KMS-11 (cell line): ENCODE data around the gene SLC22A12.

Experiments used
- H2AFZ ChIP-seq: fragments of 200-600 bp; sonication (generic); 2 replicates; pipeline ENCODE4 v1.6.1; 2016; ENCODE audit warnings: antibody characterized with exemption, mixed run types, low read depth
- H3K27ac ChIP-seq: fragments of 200-600 bp; sonication (generic); 2 replicates; pipeline ENCODE4 v1.6.1; 2016; ENCODE audit warnings: mild to moderate bottlenecking, mixed run types
- H3K27me3 ChIP-seq: fragments of 200-600 bp; sonication (generic); 2 replicates; pipeline ENCODE4 v1.6.1; 2017; ENCODE audit warnings: mild to moderate bottlenecking, low read depth, mixed run types, moderate library complexity; ENCODE audit not compliant: insufficient read depth
- H3K36me3 ChIP-seq: fragments of 200-600 bp; sonication (generic); 2 replicates; pipeline ENCODE4 v1.6.1; 2017; ENCODE audit warnings: mild to moderate bottlenecking, mixed run types; ENCODE audit not compliant: insufficient read depth
- H3K4me1 ChIP-seq: fragments of 200-600 bp; sonication (generic); 2 replicates; pipeline ENCODE4 v1.6.1; 2016; ENCODE audit warnings: mild to moderate bottlenecking, low read depth, mixed run types; ENCODE audit not compliant: poor library complexity, severe bottlenecking
- H3K4me2 ChIP-seq: fragments of 200-600 bp; sonication (generic); 2 replicates; pipeline ENCODE4 v1.7.0; 2016; ENCODE audit warnings: mild to moderate bottlenecking, mixed run types
- H3K4me3 ChIP-seq: fragments of 200-600 bp; sonication (generic); IDR thresholded peaks from 2 replicates; pipeline ENCODE4 v1.6.1; 2017; ENCODE audit warnings: low read depth, low read length, mixed read lengths; ENCODE audit not compliant: insufficient read depth
- H3K79me2 ChIP-seq: fragments of 200-600 bp; sonication (generic); 2 replicates; pipeline ENCODE4 v1.6.1; 2016; ENCODE audit warnings: low read depth, mixed run types; ENCODE audit not compliant: insufficient read depth
- H3K9ac ChIP-seq: fragments of 200-600 bp; sonication (generic); 2 replicates; pipeline ENCODE4 v1.6.1; 2016; ENCODE audit warnings: mild to moderate bottlenecking, mixed run types
- H4K20me1 ChIP-seq: fragments of 200-600 bp; sonication (generic); 2 replicates; pipeline ENCODE4 v1.6.1; 2016; ENCODE audit warnings: mild to moderate bottlenecking, mixed run types; ENCODE audit not compliant: insufficient read depth
- TF ChIP-seq, protein P1 (sequence below): fragments of 200-600 bp; sonication (generic); conservative IDR thresholded peaks from 2 replicates; pipeline ENCODE4 v1.6.1; 2017; ENCODE audit warnings: low read depth, mild to moderate bottlenecking, antibody characterized with exemption, low read length, moderate library complexity, mixed read lengths

SLC22A12 gene

DNA sequence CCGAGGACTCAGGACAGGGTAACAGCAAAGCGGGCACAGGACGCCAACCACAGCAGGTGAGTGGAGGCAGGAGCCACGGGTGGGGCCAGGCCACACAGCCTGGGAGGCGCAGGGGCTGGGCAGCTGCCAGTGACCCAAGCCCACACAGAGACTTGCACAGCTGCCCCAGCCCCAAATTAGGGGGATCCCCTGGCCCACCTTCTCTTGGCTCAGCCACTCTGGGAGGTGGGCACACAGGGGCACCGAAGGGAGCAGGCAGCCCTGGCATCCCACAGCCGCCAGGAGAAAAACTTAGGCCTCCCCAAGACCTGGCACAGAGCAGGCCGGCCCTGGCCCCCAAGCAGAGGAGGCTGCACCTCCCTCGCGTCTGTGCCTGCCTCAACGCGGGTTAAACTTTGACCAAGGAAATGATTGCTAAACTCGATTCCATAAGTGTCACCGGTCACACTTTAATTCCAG lies at the start of gene SLC22A12:
Gene SLC22A12, plus strand, starts transcription at position 458 of the 459 bp plus-strand sequence. CDS start 337 bp downstream, outside the sequence.
- Histone ChIP-seq H3K4me2 (no peak within 1 kb of the TSS), H3K4me3 (no peak within 1 kb of the TSS), H3K27me3 (peaks cover 63% of the 10 kb centered on the region; the same call in 1 of the 2 replicates), H3K79me2 (no peaks in the 10 kb centered on the region), H3K27ac (no peak within 1 kb of the TSS), H3K4me1 (no peaks in the 10 kb centered on the region), H4K20me1 (no peaks in the 10 kb centered on the region), H3K9ac (no peak within 1 kb of the TSS), H2AFZ (no peak within 1 kb of the TSS), H3K36me3 (no peaks in the 10 kb centered on the region)
- TF ChIP-seq, protein P1, sequence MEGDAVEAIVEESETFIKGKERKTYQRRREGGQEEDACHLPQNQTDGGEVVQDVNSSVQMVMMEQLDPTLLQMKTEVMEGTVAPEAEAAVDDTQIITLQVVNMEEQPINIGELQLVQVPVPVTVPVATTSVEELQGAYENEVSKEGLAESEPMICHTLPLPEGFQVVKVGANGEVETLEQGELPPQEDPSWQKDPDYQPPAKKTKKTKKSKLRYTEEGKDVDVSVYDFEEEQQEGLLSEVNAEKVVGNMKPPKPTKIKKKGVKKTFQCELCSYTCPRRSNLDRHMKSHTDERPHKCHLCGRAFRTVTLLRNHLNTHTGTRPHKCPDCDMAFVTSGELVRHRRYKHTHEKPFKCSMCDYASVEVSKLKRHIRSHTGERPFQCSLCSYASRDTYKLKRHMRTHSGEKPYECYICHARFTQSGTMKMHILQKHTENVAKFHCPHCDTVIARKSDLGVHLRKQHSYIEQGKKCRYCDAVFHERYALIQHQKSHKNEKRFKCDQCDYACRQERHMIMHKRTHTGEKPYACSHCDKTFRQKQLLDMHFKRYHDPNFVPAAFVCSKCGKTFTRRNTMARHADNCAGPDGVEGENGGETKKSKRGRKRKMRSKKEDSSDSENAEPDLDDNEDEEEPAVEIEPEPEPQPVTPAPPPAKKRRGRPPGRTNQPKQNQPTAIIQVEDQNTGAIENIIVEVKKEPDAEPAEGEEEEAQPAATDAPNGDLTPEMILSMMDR = no peak

DNA sequence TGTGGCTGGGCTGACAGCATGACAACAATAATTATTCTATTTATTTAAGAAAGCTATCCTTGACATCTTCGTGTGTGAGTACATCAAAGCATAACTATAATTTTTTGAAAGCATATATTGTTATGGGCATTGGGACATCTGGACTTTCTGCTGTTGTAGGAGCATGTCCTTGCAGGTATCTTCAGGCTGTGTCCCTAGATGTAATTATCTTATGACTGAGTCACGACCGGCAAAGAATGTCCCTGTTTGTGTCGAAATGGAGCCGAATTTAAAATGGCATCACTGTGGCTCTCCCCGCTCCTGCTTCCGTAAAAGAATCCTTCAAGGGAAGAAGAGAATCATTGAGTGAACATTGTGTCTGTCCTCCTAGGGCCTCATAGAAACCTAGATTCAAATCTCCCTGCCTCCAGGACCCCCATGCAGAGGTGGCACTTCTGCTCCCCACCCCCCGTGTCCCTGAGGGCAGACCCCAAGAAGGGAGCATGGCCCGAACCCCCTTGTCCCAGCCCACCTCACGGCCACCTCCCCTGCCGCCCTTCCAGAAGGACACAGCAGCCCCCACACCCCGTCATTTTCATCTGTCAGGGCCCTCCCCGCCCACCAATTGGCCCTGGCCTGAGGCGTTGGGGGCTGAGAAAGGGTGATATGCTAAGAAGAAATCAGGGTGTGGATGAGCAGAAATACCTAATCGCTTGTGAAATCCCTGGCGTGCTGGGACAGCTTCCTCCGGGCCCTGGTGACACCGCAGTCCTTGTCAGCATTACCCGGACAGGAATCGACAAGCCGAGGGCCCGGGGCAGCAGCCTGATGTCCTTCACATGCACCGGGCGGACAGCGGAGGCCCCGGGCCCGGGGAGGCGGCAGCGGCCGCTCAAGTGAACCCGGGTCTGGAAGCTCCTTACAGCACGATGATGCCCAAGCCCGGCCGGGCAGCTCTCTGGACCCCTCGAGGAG lies 48.6 kb upstream of the SLC22A12 start:
- Histone ChIP-seq H3K4me3 (no peak overlapping the region), H3K4me1 (no peaks in the 10 kb centered on the region), H3K4me2 (no peak overlapping the region), H3K27ac (no peak overlapping the region), H3K36me3 (no peaks in the 10 kb centered on the region), H4K20me1 (no peaks in the 10 kb centered on the region), H3K9ac (no peak overlapping the region), H2AFZ (no peak overlapping the region), H3K79me2 (no peaks in the 10 kb centered on the region), H3K27me3 (peaks cover 84% of the 10 kb centered on the region)
- TF ChIP-seq, protein P1 = no peak

GRCh38 chr11:64543818-64544217 lies 47.2 kb upstream of the SLC22A12 start:
- H4K20me1 ChIP-seq = no peaks in the 10 kb centered on the region
- no peak overlapping the region for H3K4me3 ChIP-seq
- no peaks in the 10 kb centered on the region for H3K36me3 ChIP-seq
- H2AFZ ChIP-seq = no peak overlapping the region
- TF ChIP-seq, protein P1 = no peak
- H3K9ac ChIP-seq = no peak overlapping the region
- no peak overlapping the region for H3K4me2 ChIP-seq
- H3K79me2 ChIP-seq = no peaks in the 10 kb centered on the region
- no peak overlapping the region for H3K27ac ChIP-seq
- peaks cover 78% of the 10 kb centered on the region for H3K27me3 ChIP-seq
- no peaks in the 10 kb centered on the region for H3K4me1 ChIP-seq

DNA sequence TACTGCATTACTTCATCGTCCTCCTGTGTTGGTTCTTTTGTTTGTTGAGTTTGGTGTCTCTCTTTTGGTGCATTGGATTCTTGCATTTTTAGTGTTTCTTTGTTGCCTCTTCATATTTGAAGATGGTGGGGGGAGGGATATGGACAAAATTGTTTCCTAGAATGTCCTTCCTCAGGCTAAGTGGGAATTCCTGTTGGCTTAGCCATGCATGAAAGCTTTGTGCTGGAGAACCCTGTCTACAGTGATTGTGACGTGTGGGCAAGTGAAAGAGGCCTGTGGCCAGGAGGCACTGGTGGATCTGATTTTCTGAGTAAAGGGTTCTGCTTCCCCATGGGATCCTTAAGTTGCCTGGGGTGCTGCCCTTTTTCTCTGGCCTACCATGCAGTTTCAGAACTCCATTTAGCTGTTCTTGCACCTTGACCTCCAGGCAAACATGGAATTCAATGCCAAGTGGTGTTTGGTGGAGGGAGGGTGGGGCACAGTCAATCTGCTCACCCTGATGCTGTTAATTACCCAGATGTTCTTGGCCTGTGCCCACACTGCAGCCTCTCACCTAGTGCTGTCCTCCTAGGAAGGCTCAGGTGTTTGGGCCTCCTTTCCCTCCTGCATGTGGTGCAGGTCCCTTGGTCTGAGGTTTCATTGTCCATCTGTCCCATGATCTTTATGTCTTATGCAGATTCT lies 46.3 kb upstream of the SLC22A12 start:
- Histone ChIP-seq H3K4me1 (no peaks in the 10 kb centered on the region), H2AFZ (no peak overlapping the region), H3K9ac (no peak overlapping the region), H3K79me2 (no peaks in the 10 kb centered on the region), H4K20me1 (no peaks in the 10 kb centered on the region), H3K27me3 (peaks cover 71% of the 10 kb centered on the region), H3K4me3 (no peak overlapping the region), H3K27ac (no peak overlapping the region), H3K36me3 (no peaks in the 10 kb centered on the region), H3K4me2 (no peak overlapping the region)
- TF ChIP-seq, protein P1 = no peak
